ENCODE data around the gene POLG2.
"Not testable (repeated sequence)": the region's sequence is repeated elsewhere in the genome, so short reads cannot be mapped to it uniquely, and the experiment has no call there.

Gene POLG2

DNA sequence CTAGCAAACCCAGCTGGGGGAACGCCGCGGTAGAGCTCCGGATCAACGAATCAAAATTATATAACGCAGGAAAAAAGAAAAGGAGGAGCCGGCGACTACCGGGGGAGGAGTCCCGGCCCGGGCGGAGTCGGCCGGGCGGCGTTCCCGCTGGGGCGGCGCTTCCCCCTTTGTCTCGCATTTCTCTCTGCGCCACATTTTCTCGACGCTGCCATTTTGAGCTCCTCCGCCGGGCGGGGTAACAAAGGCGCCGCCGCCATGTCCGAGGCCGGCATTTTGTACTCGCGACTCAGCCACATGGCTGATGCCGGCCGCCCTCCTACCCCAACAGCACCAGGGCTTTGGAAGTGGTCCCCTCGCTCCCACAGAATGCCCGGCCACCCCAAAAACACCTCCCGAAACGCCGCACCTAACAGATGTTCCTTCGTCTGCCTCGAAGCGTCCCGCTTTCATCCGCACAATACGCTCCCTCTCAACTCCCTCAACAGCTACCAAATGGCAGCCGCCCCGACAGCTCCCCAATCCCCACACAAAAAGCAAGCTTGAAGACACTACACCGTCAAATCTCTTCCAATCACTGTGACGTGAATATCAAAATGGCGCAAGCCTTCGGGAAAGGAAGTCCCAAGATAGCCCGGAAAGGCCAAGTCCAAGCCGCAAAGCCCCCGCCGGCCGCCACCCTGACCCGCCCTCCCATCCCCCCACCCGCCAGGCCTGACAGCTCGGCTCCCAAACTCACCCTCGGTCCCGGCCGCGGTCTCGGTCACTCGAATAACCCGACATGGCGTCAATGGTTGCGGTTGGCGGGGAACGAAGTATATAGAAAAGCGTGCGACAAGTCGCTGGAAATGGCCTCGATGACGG is 8.7 kb upstream of the POLG2 start:
- DNase-seq (ENCODE audit: low read depth, low spot score) = no peak

- no peak for DNase-seq (ENCODE audit: low read depth, low spot score)
Measured at GRCh38 chr17:64504769-64505339, 8.0 kb upstream of the POLG2 start.

DNA sequence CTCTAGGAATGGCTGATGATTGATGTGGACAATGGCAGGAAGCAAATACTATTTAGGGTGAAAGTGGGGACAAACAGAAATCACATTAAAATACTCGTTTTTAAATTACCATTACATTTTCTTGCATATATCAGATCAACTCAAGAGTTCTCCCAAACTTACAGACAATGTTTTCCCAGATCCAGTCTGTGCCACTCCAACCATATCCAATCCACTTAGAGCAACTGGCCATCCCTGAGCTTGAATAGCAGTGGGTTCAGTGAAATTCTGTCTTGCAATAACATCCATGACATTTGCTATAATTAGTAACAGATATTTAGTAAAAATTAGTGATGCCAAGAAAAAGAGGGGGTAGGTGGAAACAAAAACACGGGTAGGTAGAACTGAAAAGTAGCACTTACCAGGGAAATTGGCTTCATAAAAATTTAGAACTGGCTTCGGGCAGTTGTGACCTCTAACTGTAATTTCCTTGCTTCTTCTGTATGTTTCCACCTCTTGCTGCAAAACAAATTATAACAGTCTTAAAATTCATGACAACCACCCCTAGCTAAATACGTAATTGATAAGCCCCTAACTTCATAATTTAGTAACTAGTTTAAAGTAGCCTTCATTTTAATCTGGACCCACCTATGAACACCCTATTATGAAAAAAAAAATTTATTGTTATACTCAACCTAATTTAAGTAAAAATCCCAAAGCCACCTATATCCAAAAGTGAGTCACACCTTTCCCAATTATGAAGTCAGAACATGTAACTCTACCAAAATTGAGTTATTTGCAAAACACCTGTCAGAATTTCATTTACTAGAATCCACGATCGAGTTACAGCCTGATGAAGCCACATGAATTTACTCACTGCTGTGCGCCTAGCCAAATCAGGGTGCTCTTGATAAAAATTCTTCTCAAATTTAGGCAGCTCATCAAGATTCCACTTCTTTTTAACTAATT is 7.2 kb upstream of the POLG2 start:
- no peak for DNase-seq (ENCODE audit: low read depth, low spot score)

- no peak for DNase-seq (ENCODE audit: low read depth, low spot score)
Measured at GRCh38 chr17:64503341-64503740, 6.5 kb upstream of the POLG2 start.

DNA sequence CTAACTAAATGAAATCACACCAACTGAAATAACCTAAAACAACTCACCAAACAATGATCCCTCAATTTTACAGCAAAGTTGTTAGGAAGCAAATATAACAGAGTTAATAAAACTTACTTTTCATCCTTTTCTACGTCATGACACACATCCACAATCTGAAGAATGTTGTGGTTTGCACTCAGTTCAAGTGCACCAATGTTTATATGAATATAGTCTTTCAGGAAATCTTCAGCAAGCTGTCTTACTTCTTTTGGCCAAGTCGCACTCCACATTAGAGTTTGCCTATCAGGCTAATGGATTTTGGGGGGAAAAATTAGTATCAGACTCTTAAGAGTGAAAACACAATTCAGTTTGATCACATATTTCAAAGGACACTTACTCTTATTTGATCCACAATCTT is 6.0 kb upstream of the POLG2 start:
- DNase-seq (ENCODE audit: low read depth, low spot score) = no peak

DNA sequence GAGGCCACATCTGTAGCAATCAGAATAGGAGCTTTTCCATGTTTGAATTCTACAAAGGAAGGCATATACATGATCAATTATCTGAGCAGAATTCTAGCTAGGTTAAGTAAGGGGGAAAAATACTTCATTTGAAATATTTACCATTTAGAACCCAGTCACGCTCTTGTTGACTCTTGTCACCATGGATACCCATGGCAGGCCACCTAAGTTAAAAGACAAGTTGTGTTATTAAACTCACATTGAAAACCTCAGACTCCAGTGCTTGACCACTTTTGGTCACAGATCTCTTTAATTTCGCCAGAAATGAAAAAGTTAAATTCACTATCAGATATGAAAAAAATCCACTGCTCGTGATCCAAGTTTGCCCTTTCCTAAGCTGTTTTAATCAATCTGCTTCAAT is 5.2 kb upstream of the POLG2 start:
- DNase-seq (ENCODE audit: low read depth, low spot score) = no peak

DNA sequence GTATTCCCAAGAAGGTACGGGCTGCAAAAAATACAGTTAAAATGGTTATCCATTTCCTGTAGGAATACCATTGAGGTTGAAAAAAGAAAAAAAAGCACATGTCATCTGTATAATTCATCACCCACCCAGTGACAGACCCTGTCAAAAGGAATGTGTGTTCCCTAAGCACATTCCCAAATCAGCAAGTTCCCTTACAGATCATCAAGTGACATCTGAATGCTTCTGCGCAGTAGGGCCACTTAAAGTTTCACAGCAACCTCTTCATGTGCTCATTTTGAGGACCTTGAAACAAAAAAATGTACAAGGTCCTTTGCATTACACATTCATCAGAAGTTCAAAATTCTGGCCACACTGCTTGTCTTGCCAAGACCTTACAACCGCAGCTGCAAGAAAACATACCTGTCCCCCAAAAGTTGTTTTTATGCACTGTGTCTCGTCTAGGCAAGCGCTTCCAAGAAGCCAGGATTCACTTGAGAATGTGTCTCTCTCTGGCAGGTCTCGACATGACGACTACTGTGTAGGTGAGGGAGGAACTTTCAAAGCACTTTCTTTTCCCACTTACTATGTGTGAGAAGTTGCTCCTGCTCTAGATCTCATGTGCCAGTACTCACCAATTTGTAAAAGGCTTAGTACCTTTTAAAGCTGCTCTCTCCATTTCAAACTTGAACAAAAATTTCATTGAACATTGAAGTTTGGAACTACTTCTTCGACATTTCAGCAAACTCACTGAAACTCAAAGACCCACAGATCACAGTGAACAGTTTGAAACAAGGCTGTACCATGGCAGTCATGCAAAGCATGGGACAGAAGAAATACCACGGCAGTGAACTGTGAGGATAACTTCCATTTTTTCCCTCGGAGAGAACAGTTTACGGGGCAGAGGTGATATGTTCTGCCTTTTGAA is 4.3 kb upstream of the POLG2 start:
- no peak for DNase-seq (ENCODE audit: low read depth, low spot score)

GRCh38 chr17:64500487-64500859 is 3.6 kb upstream of the POLG2 start:
- DNase-seq (ENCODE audit: low read depth, low spot score) = no peak

DNA sequence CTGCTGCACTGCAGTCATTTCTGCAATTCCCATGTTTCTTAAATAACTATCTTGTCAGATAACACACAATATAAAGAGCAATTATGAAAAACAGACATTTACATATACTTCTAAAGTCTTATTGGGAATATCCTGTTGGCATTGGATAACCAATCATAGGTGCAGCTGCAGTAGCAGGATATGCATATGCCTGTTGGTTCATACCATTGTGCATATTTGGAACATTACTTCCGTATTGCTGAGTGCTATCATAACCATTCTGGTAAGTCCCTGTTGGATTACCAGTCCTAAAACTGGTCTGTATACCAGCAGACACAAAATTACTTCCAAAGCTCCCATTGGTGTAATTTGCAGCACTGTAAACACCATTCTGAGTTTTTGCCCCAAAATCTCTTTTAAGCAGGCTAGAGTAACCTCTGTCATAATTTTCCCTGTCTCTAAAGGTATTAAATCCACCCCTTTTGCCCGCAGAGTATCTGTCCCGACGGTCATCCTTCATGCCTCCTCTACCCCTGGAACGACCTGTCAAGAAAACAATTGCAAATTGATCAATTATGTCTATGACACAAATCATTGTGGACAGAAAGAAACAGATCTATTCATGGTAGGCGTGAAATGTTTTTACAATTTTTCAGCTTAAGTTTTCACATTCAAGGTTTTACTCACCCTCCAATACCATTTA is 3.1 kb upstream of the POLG2 start:
- no peak for DNase-seq (ENCODE audit: low read depth, low spot score)

DNA sequence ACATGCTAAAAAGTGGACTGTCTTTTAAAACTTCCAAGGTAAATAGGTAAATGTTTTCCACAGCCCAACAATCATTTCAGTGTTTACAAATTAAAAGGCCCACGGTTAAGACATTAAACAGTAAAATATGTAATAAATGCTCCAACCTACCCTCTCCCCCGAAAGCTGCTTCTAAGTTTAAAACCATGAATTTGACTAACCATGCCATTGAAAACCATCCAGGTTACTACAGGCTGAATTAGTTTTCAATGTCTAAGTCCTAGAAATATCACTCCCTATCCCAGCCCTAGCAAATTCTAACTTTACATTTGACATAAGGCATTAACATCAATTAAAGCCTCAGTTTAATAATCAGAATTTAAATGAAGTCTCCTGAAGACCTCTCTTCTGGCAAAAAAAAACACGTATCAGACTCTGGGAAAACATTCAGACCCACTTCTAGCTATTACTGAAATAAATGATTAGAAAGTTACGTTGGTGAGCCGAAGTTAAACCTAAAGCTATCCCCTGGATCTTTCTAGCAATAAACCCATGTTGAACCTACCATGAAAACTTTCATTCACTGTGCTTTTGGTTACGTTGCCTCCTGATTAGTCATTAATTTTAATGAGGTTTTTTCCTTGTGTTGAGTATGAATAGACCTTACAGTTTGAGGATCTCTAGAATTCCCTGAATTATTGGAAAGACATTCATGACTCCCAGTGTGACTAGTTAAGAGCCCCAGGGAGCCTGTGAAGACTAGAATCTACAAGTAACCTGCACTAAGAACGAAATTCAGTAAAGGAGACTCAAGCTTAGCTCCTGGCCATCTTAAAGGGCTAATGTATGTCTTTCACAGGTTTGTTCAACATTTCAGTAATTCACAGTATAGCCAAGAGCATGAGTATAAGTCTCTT is 1.7 kb upstream of the POLG2 start:
- DNase-seq (ENCODE audit: low read depth, low spot score) = no peak

DNA sequence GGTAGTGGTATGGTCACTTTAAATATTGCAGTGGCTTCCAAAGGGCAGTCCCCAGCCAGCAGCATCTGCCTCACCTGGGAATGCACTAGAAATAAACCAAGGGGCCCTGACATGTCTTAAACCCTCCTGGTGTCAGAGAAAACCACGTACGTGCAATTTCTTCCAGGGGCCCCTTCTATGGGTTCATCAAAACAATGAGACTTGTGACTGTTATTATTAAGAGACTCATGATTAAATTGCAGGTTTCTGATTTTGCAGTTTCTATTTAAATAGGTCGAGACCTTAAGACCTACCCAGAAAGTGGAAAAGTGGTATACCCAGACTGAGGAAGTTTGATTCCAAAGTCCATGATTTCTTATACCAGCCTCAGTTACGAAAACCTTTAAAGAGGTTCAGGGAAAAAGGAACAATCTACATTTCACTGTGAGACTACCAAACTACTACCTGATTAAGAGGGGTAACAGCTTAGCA is 746 bp upstream of the POLG2 start:
- no peak for DNase-seq (ENCODE audit: low read depth, low spot score)

DNA sequence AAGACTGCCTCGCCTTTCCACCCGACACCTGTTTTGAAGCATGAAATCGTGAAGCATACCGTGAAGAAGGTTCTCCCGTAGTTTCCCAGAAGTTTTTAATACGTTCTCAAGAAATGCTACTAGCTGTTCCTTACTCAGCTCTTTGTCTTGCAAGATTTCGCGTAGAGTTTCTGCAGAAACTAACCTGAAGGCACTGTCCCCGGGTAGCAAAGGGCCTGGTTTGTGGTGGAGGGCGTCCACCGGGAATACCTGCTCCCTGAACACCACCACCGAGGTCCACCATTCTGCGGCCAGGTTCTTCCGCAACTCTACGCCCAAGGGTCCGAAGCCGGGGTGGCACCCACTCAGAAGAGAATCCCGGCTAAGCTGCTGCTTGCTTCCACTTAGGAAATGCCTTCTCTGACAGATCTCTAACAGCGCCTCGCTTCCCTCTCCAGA is 487 bp downstream of the POLG2 start:
- DNase-seq (ENCODE audit: low read depth, low spot score) = no peak

DNA sequence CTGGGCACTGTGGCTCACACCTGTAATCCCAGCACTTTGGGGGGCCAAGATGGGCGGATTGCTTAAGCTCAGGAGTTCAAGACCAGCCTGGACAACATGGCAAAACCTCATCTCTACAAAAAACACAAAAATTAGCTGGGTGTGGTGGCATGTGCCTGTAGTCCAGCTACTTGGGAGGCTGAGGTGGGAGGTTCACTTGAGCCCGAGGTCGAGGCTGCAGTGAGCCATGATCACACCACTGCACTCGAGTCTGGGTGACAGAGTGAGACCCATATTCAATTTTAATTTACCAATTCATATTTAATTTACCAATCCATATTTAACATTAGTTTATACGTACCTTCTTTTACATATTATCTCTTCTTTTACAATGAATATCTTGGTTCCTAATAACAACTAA is 1.6 kb downstream of the POLG2 start:
- not testable (repeated sequence) for DNase-seq (ENCODE audit: low read depth, low spot score)

GRCh38 chr17:64494121-64494520 is 2.7 kb downstream of the POLG2 start:
- no peak for DNase-seq (ENCODE audit: low read depth, low spot score)

DNA sequence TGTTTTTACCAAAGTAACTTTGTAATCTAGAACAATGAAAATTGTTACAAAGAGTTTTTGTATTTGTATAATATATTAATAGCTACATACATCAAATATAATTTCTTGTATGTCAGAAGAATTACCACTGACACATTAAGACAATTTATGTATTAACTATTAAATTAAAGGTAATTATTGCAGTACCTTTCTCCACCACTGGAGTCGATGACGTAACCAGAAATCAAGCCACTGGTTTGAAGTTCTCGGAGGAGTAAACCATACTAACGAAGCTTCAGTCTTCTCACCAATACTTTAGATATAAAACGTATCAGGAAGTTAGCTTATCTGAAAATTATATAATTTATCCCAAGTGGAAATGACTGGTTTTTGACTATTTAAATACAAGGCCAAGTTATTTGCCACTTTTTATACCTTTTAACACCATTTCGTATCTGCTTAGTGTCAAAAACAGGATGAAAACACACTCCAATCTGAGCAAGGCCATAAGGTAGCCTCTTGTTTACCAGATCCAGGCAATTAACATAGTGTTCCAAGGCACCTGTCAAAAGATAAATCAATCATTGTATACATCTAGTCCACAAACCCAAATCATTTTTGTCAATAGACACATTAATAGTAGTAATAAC is 4.3 kb downstream of the POLG2 start:
- no peak for DNase-seq (ENCODE audit: low read depth, low spot score)

DNA sequence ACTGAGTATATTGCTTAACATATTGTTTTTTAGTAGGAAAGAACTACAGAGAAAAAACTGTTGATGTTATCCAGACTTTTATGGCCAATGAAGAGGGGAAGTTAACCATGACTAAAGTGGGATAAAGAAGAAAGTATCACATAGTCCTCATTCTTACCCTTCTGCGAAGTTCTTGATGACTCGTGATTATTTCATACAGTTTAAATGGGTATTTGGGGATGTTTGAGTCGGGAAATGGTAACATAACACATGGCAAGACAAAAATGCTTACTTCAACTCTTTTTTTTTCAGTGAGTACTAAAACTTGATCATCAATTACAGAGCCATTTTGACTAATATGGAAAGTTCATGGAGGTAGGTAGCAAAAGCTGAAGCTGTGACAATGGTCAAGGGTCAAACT is 4.9 kb downstream of the POLG2 start:
- DNase-seq (ENCODE audit: low read depth, low spot score) = no peak

- DNase-seq (ENCODE audit: low read depth, low spot score) = no peak
Measured at GRCh38 chr17:64491034-64491860, 5.6 kb downstream of the POLG2 start.

DNA sequence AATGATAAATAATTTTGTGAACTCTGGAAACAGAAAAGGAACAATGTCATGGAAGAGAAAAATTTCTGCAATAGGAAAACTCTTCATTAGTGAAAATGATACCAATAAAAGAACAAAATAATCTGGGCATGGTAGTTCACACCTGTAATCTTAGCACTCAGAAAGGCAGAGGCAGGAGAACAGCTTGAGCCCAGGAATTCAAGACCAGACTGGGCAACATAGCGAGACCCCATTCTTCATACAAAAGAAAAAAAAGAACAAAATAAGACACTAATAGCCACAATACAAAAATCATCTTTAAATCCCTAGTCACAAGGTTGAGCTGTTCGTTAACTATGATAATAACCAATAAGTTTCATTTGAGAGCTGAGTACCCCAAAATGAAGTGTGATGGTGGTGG is 8.6 kb downstream of the POLG2 start:
- no peak for DNase-seq (ENCODE audit: low read depth, low spot score)
